Ovary (tissue), 9 donors: ENCODE measurements around the gene ZIC4. TPM values are rescaled to one million over a fixed set of nuclear protein-coding genes. Genes with fewer than 3 reads are reported as not detected.

Experiments used
- DNase-seq, 5 donors: peaks; one replicate each; pipeline ENCODE4 v3.0.0-alpha.2; 2019 to 2020
- H3K27ac ChIP-seq, 2 donors: fragments of 200-600 bp; one replicate each; pipeline versions ENCODE4 v1.5.1 to v1.8.0; 2019 to 2022
- H3K27me3 ChIP-seq: fragments of 200-600 bp; one replicate; pipeline ENCODE4 v1.8.0; 2022
- H3K36me3 ChIP-seq: fragments of 200-600 bp; sonication (generic); one replicate; pipeline ENCODE4 v1.5.1; 2019
- H3K4me1 ChIP-seq: one replicate; pipeline ENCODE4 v1.8.1; 2013; ENCODE audit warnings: mild to moderate bottlenecking, moderate library complexity; ENCODE audit not compliant: insufficient read depth
- H3K4me3 ChIP-seq: fragments of 200-600 bp; sonication (generic); one replicate; pipeline ENCODE4 v1.5.1; 2017
- H3K9me3 ChIP-seq, 2 donors: fragments of 200-600 bp in 1 of 2; sonication (generic) in 1 of 2; one replicate each; pipeline versions ENCODE4 v1.5.1 to v1.8.1; 2013 to 2019; ENCODE audit warnings: mild to moderate bottlenecking in 1 of 2, moderate library complexity in 1 of 2
- EP300 ChIP-seq: sonication (generic); formaldehyde crosslinking; IDR thresholded peaks from one replicate; pipeline ENCODE4 v1.6.1; 2017; ENCODE audit warnings: antibody characterized with exemption
- POLR2A ChIP-seq: fragments of 450-650 bp; IDR thresholded peaks from one replicate; pipeline ENCODE4 v1.6.1; 2017; ENCODE audit warnings: antibody characterized with exemption, mild to moderate bottlenecking, moderate library complexity
- WGBS, 3 donors: extraction: QIAGEN DNeasy Blood & Tissue Kit in 1 of 3; methylation state at CpG; one replicate each; pipeline versions ENCODE4 v1.1.5 to v1.1.7; 2013 to 2017; 5-methylcytosine and 5-hydroxymethylcytosine counted together
- intact Hi-C, 4 donors: fragments of 100-400 bp; cut with DNase I; formaldehyde crosslinking; loops; one replicate each; pipeline versions ENCODE4 v1.11.0 to v1.15.1; 2022 to 2023
- polyA plus RNA-seq, 2 donors: library from polyadenylated mRNA; stranded (reverse); fragments of 200-250 nt in 1 of 2; fragments of 350-450 nt in 1 of 2; fragmentation: Illumina TruSeq in 1 of 2; extraction: RNeasy Lipid Tissue Mini Kit (QIAGEN cat#74804) in 1 of 2; gene quantifications; one replicate each; pipeline ENCODE4 v1.2.3, GENCODE V29; 2013 to 2014
- total RNA-seq, 7 donors: library from RNA; depleted of rRNA in 2 of 7; stranded (reverse); fragments of >200 nt in 2 of 7; fragmentation: NEBNext Ultra II Directional in 3 of 7; extraction: Animal tissue kit (Norgen Biotek cat#: 25700) in 3 of 7; gene quantifications; one replicate each; pipeline versions ENCODE4 v1.1.0 to v1.2.4, GENCODE V29; 2016 to 2023
- TF ChIP-seq, protein P1 (sequence below), 3 donors: fragments of 450-650 bp in 2 of 3; fragments of 200-600 bp in 1 of 3; IDR thresholded peaks; one replicate each; pipeline versions ENCODE4 v1.5.1 to v1.8.0; 2016 to 2022; ENCODE audit warnings: antibody characterized with exemption in 3 of 3, mild to moderate bottlenecking in 1 of 3
- donor health status: DM: no; HTN: no; CAD: no; lungs with moderate emphysema.
- donor health status: DM: no; HTN: no; CAD: no.
- donor health status: Bipolar disorder and iron deficiency.
- donor health status: DM: yes; HTN: yes; CAD: no.
- donor health status: DM: no; HTN: no; CAD: no.
- donor health status: DM: yes; HTN: yes; CAD: no.

ZIC4 gene
- total and polyA plus RNA-seq, 9 donors, result not detected

DNA sequence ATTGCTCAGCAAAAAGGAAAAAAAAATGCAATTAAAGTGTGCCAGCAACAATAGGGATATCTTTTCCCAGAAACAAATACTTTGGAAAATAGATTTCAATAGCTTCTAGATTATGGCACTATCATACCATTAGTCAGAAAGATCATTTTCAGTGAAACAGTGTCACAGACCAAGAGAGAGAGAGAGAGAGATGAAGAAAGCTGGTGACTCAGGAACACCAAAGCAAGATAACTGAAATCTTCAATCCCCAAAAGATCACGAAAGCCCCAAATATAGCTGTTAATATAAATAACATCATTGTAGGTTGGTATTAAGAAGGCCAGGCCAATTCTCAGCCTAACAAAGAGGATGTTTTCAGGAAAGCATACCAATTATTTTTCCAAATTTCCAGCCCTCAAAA lies 57.4 kb downstream of the ZIC4 start:
- Histone ChIP-seq H3K4me1 (no peaks in the 10 kb centered on the region), H3K4me3 (no peak overlapping the region), H3K9me3 (no peaks in the 10 kb centered on the region), H3K27me3 (no peaks in the 10 kb centered on the region), H3K36me3 (no peaks in the 10 kb centered on the region), H3K27ac (no peak overlapping the region)
- intact Hi-C loops, result no loop called here
- TF ChIP-seq, protein P1, sequence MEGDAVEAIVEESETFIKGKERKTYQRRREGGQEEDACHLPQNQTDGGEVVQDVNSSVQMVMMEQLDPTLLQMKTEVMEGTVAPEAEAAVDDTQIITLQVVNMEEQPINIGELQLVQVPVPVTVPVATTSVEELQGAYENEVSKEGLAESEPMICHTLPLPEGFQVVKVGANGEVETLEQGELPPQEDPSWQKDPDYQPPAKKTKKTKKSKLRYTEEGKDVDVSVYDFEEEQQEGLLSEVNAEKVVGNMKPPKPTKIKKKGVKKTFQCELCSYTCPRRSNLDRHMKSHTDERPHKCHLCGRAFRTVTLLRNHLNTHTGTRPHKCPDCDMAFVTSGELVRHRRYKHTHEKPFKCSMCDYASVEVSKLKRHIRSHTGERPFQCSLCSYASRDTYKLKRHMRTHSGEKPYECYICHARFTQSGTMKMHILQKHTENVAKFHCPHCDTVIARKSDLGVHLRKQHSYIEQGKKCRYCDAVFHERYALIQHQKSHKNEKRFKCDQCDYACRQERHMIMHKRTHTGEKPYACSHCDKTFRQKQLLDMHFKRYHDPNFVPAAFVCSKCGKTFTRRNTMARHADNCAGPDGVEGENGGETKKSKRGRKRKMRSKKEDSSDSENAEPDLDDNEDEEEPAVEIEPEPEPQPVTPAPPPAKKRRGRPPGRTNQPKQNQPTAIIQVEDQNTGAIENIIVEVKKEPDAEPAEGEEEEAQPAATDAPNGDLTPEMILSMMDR (IDR thresholded peaks at IDR 0.05), result no peak
- TF ChIP-seq EP300, result no peak
- no peak for TF ChIP-seq POLR2A
- 64 to 76% (median 71%) methylated on average over 1 of the region's 1 CpG for WGBS, 3 donors
- DNase-seq, result no peak

DNA sequence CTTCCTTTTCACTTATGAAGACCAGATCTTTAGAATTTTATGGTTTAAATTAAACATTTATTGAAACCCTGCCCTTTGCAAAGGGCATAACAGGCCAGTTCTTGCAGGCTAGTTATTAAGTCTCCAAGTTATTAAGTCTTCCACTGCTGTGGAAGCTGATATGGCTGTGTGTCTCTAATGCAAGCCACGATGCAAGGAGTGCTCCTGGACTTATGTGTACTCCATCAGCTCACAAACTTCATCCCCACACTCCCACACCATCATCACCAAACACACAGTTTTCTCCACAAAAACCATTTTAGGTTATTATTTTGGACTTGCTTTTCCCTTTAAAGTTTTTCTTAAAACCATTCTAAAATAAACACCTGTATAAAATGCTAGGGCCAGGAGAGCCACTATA lies 62.4 kb downstream of the ZIC4 start:
- H3K36me3 ChIP-seq, result no peaks in the 10 kb centered on the region
- no peaks in the 10 kb centered on the region for H3K4me1 ChIP-seq
- no peak for DNase-seq
- TF ChIP-seq, protein P1 (IDR thresholded peaks at IDR 0.05), result no peak
- TF ChIP-seq POLR2A, result no peak
- no peaks in the 10 kb centered on the region for H3K27me3 ChIP-seq
- whole genome bisulfite sequencing, 3 donors, result 46 to 78% (median 51%) methylated on average over 1 of the region's 1 CpG
- H3K4me3 ChIP-seq, result no peak overlapping the region
- H3K9me3 ChIP-seq, result no peaks in the 10 kb centered on the region
- no peak overlapping the region for H3K27ac ChIP-seq
- intact Hi-C loops, result no loop called here

DNA sequence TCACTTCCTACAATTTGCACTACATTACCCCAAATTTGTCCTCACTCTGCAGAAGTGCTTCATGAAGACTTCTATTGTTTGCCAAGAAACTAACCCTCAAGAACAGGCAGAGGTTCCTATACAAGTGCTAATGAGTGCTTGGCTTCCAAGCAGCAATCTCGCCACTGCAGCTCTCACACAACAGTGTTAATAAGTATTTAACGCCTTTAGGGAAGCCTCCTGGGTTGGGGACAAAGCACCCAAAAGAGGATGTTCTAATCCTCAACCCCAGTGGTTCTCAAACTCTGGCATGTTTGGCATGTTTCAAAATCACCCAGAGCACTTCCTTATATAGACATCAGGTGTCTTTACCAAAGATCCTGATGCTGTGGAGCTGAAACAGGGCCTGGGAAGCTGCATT lies 64.6 kb downstream of the ZIC4 start:
- intact Hi-C loops, result no loop called here
- DNase-seq, result no peak
- TF ChIP-seq, protein P1 (IDR thresholded peaks at IDR 0.05), result no peak
- TF ChIP-seq EP300 (no peak), POLR2A (no peak)
- Histone ChIP-seq H3K9me3 (no peaks in the 10 kb centered on the region), H3K4me3 (no peak overlapping the region), H3K36me3 (no peaks in the 10 kb centered on the region), H3K4me1 (no peaks in the 10 kb centered on the region), H3K27me3 (no peaks in the 10 kb centered on the region), H3K27ac (no peak overlapping the region)
- 20 to 29% (median 26%) methylated on average over 2 of the region's 2 CpGs for WGBS, 3 donors

DNA sequence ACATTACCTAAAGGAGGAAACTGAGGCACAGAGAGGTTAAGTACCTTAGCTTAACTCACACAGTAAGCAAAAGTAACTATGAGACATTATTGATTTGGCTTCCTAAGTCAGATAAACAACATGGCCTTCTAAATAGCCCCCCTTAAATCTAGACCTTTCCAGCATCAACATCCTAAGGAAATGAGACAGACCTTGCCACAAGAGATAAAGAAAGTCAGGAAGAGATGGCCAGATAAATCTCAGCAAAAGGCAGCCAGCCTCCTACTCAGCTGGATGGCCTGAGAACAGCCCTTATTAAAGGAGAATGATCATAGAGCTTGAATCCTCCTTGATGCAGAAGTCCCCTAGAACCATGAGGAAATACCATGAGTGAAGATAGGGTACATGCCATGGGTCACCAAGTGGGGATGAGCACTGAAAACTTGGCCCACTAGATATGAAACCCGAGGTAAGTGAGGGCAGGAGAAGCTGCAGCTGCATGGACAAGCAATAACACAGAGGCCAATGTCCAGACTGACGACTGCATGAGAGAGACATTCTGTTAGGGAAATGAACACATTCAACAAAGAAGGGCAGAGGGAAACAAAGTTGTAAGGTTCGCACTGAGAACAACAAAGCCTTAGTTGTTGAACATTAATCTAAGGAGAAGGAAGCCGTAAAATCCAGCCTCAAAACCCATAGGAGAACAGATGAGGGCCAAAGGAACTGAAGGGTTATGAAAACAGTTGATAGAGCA lies 69.6 kb downstream of the ZIC4 start:
- TF ChIP-seq, protein P1 (IDR thresholded peaks at IDR 0.05), result no peak
- TF ChIP-seq POLR2A (no peak), EP300 (no peak)
- intact Hi-C loops, result no loop called here
- H3K27me3 ChIP-seq, result no peaks in the 10 kb centered on the region
- no peaks in the 10 kb centered on the region for H3K9me3 ChIP-seq
- H3K4me1 ChIP-seq, result no peaks in the 10 kb centered on the region
- DNase-seq, result no peak
- WGBS, 3 donors, result 59 to 65% (median 62%) methylated on average over 4 of the region's 4 CpGs
- no peak overlapping the region for H3K27ac ChIP-seq
- no peaks in the 10 kb centered on the region for H3K36me3 ChIP-seq
- no peak overlapping the region for H3K4me3 ChIP-seq

Other genes starting within 250 kb of the ZIC4 start
- gene ZIC1, start 2.8 kb upstream of the ZIC4 start, total RNA-seq, result under 1 TPM in 3 of 7 donors, not detected in 4; 0.05 to 0.45 (median 0.18) TPM
- gene ZIC1, start 2.8 kb upstream of the ZIC4 start, polyA plus RNA-seq, result under 1 TPM in 1 of 2 donors, not detected in 1; 0.10 TPM